IMR-90 (cell line): ENCODE results near the gene SPATA25. TPM values are rescaled to one million over a fixed set of nuclear protein-coding genes. Genes with fewer than 3 reads are reported as not detected.

ENCODE experiments used
- ATAC-seq: fragments of 200-7000 bp; cut with Tn5 transposase; 2 replicates; pipeline ENCODE4 v1.9.1; 2020; ENCODE audit warnings: low read depth, mild to moderate bottlenecking, moderate library complexity
- Bru-seq: library from RNA; stranded (reverse); fragments of 400-500 nt; gene quantifications from one replicate; lab custom pipeline; 2021; lab: Mats Ljungman, UMichigan
- BruChase-seq, 2 experiments: library from RNA; stranded (reverse); fragments of 400-500 nt; gene quantifications; one replicate each; lab custom pipeline; 2021; lab: Mats Ljungman, UMichigan
- BruUV-seq: library from RNA; stranded (reverse); fragments of 400-500 nt; replicated peaks from 2 replicates; lab custom pipeline; 2021; lab: Mats Ljungman, UMichigan
- CTCF ChIA-PET: fragments of 300-600 bp; formaldehyde crosslinking; extraction: SDS; loops from one replicate; lab custom pipeline; 2021; ENCODE audit warnings: antibody characterized with exemption; lab: Yijun Ruan, JAX
- POLR2A ChIA-PET: fragments of 300-600 bp; sonication (Branson Sonifier 250); formaldehyde crosslinking; loops from one replicate; lab custom pipeline; 2022; ENCODE audit warnings: antibody characterized with exemption; ENCODE audit not compliant: unreplicated experiment; lab: Charles Lee
- DNase-seq: peaks from one replicate; pipeline ENCODE4 v3.0.0; 2013
- H2AFZ ChIP-seq: replicated peaks from 2 replicates; pipeline ENCODE3; 2013; ENCODE audit warnings: low read length, mild to moderate bottlenecking; ENCODE audit not compliant: poor library complexity
- H2AK5ac ChIP-seq: 2 replicates; pipeline ENCODE4 v1.6.1; 2013; ENCODE audit warnings: low read depth, low read length, inconsistent platforms
- H2AK9ac ChIP-seq: replicated peaks from 2 replicates; pipeline ENCODE3; 2013; ENCODE audit warnings: mild to moderate bottlenecking, low read depth, low read length, moderate library complexity; ENCODE audit not compliant: poor library complexity
- H2BK120ac ChIP-seq: 2 replicates; pipeline ENCODE4 v1.6.1; 2013; ENCODE audit warnings: low read depth, low read length, inconsistent platforms
- H2BK15ac ChIP-seq: 3 replicates; pipeline ENCODE4 v1.6.1; 2013; ENCODE audit warnings: low read depth, low read length, inconsistent platforms
- H2BK20ac ChIP-seq: 2 replicates; pipeline ENCODE4 v1.6.1; 2013; ENCODE audit warnings: low read depth, mild to moderate bottlenecking, inconsistent platforms, low read length, moderate library complexity
- H2BK5ac ChIP-seq: 2 replicates; pipeline ENCODE4 v1.6.1; 2013; ENCODE audit warnings: mild to moderate bottlenecking, low read depth, low read length, inconsistent platforms; ENCODE audit not compliant: poor library complexity, severe bottlenecking
- H3K14ac ChIP-seq: replicated peaks from 2 replicates; pipeline ENCODE4 v1.6.1; 2013; ENCODE audit warnings: low read depth, low read length, inconsistent platforms
- H3K18ac ChIP-seq: 2 replicates; pipeline ENCODE4 v1.6.1; 2013; ENCODE audit warnings: low read depth, low read length, control low read depth
- H3K23ac ChIP-seq: 2 replicates; pipeline ENCODE4 v1.6.1; 2013; ENCODE audit warnings: low read depth, low read length, inconsistent platforms
- H3K27ac ChIP-seq: 2 replicates; pipeline ENCODE4 v1.5.1; 2013; ENCODE audit warnings: mild to moderate bottlenecking, control low read depth, low read length; ENCODE audit not compliant: insufficient read depth
- H3K27me3 ChIP-seq: 2 replicates; pipeline ENCODE4 v1.6.1; 2013; ENCODE audit warnings: low read length; ENCODE audit not compliant: control insufficient read depth, insufficient read depth
- H3K36me3 ChIP-seq: 2 replicates; pipeline ENCODE4 v1.6.1; 2013; ENCODE audit warnings: low read length, mixed read lengths; ENCODE audit not compliant: control insufficient read depth, insufficient read depth
- H3K4ac ChIP-seq: 2 replicates; pipeline ENCODE4 v1.6.1; 2013; ENCODE audit warnings: low read depth, low read length, inconsistent platforms
- H3K4me1 ChIP-seq: 2 replicates; pipeline ENCODE4 v1.6.1; 2013; ENCODE audit warnings: low read length, mixed read lengths; ENCODE audit not compliant: control insufficient read depth, insufficient read depth
- H3K4me2 ChIP-seq: 2 replicates; pipeline ENCODE4 v1.6.1; 2013; ENCODE audit warnings: low read depth, mild to moderate bottlenecking, control low read depth, low read length, moderate library complexity
- H3K4me3 ChIP-seq: 2 replicates; pipeline ENCODE4 v1.5.1; 2013; ENCODE audit warnings: low read depth, mild to moderate bottlenecking, control low read depth, low read length, moderate library complexity; ENCODE audit not compliant: insufficient read depth
- H3K56ac ChIP-seq: 2 replicates; pipeline ENCODE4 v1.6.1; 2013; ENCODE audit warnings: low read length, inconsistent platforms; ENCODE audit not compliant: insufficient read depth; ENCODE audit errors: extremely low read depth
- H3K79me1 ChIP-seq, 2 experiments: 2 replicates each; pipeline ENCODE4 v1.6.1; 2013; ENCODE audit warnings: low read length in 2 of 2, inconsistent platforms in 1 of 2, low read depth in 1 of 2
- H3K9ac ChIP-seq: 2 replicates; pipeline ENCODE4 v1.6.1; 2013; ENCODE audit warnings: low read depth, low read length, control low read depth
- H3K9me1 ChIP-seq: 2 replicates; pipeline ENCODE4 v1.6.1; 2013; ENCODE audit warnings: low read length, inconsistent platforms; ENCODE audit not compliant: insufficient read depth
- H3K9me3 ChIP-seq: 2 replicates; pipeline ENCODE4 v1.6.1; 2013; ENCODE audit warnings: low read length; ENCODE audit not compliant: control insufficient read depth, insufficient read depth
- H4K20me1 ChIP-seq: 2 replicates; pipeline ENCODE4 v1.6.1; 2013; ENCODE audit warnings: low read length, inconsistent platforms; ENCODE audit not compliant: insufficient read depth
- H4K5ac ChIP-seq: 2 replicates; pipeline ENCODE4 v1.6.1; 2013; ENCODE audit warnings: mild to moderate bottlenecking, low read depth, low read length, control low read depth
- H4K8ac ChIP-seq, 2 experiments: 2 replicates each; pipeline ENCODE4 v1.6.1; 2013; ENCODE audit warnings: low read depth in 2 of 2, low read length in 2 of 2, control low read depth in 1 of 2, inconsistent platforms in 1 of 2
- H4K91ac ChIP-seq: 2 replicates; pipeline ENCODE4 v1.6.1; 2013; ENCODE audit warnings: low read depth, low read length, inconsistent platforms; ENCODE audit not compliant: insufficient read depth
- BHLHE40 ChIP-seq: fragments of 150-350 bp; IDR thresholded peaks from 2 replicates; pipeline ENCODE4 v1.6.1; 2016; ENCODE audit warnings: mild to moderate bottlenecking, low read depth, low read length
- CHD1 ChIP-seq: IDR thresholded peaks from 2 replicates; pipeline ENCODE4 v1.6.1; 2012; ENCODE audit warnings: low read depth, low read length, improper control_type of control experiment
- FOS ChIP-seq: fragments of 150-350 bp; IDR thresholded peaks from 2 replicates; pipeline ENCODE4 v1.6.1; 2016; ENCODE audit warnings: low read depth, low read length
- MAFK ChIP-seq: IDR thresholded peaks from 2 replicates; pipeline ENCODE4 v1.6.1; 2012; ENCODE audit warnings: low read depth, low read length, improper control_type of control experiment
- MAZ ChIP-seq: IDR thresholded peaks from 2 replicates; pipeline ENCODE4 v1.6.1; 2012; ENCODE audit warnings: low read depth, mild to moderate bottlenecking, low read length, improper control_type of control experiment, moderate library complexity, borderline replicate concordance
- MXI1 ChIP-seq: IDR thresholded peaks from 2 replicates; pipeline ENCODE4 v1.6.1; 2012; ENCODE audit warnings: low read depth, mild to moderate bottlenecking, low read length, moderate library complexity, borderline replicate concordance
- NFE2L2 ChIP-seq: fragments of 150-350 bp; IDR thresholded peaks from 2 replicates; pipeline ENCODE4 v1.6.1; 2016; ENCODE audit warnings: low read depth, mild to moderate bottlenecking, low read length
- POLR2A ChIP-seq: IDR thresholded peaks from 2 replicates; pipeline ENCODE4 v1.6.1; 2012; ENCODE audit warnings: mild to moderate bottlenecking, low read depth, low read length
- RAD21 ChIP-seq: IDR thresholded peaks from 2 replicates; pipeline ENCODE4 v1.6.1; 2012; ENCODE audit warnings: low read length, improper control_type of control experiment
- RCOR1 ChIP-seq: IDR thresholded peaks from 2 replicates; pipeline ENCODE4 v1.6.1; 2012; ENCODE audit warnings: mild to moderate bottlenecking, low read length, improper control_type of control experiment; ENCODE audit not compliant: insufficient replicate concordance
- RFX5 ChIP-seq: IDR thresholded peaks from 2 replicates; pipeline ENCODE4 v1.8.0; 2012; ENCODE audit warnings: low read depth, mild to moderate bottlenecking, low read length, moderate library complexity
- SMC3 ChIP-seq: fragments of 150-350 bp; IDR thresholded peaks from 2 replicates; pipeline ENCODE4 v1.6.1; 2016; ENCODE audit warnings: low read depth, mild to moderate bottlenecking, antibody characterized with exemption, low read length, moderate library complexity
- WGBS, 2 experiments: methylation state at CpG; one replicate each; pipeline versions ENCODE4 v1.1.5 to v1.1.7; 2013; ENCODE audit warnings: missing lambda C conversion rate in 2 of 2; ENCODE audit not compliant: insufficient read length in 1 of 2; ENCODE audit errors: extremely low coverage in 2 of 2; 5-methylcytosine and 5-hydroxymethylcytosine counted together
- dilution Hi-C: fragments of 300-500 bp; cut with HindIII; formaldehyde crosslinking; loops from one replicate; pipeline ENCODE4 v1.14.3; 2018; ENCODE audit warnings: low sequenced_read_pairs; ENCODE audit not compliant: unreplicated experiment
- in situ Hi-C: fragments of 300-500 bp; cut with MboI; formaldehyde crosslinking; loops from 3 replicates; pipeline ENCODE4 v1.14.3; 2019; ENCODE audit warnings: low sequenced_read_pairs, inconsistent platforms, mixed read lengths
- intact Hi-C: fragments of 100-400 bp; cut with micrococcal nuclease; formaldehyde crosslinking; loops from 2 replicates; pipeline ENCODE4 v1.10.0; 2022
- long read RNA-seq: library from polyadenylated mRNA; unstranded; transcript quantifications from one replicate; pipeline ENCODE4 v2.0.0, GENCODE V29; 2021; ENCODE audit not compliant: unreplicated experiment
- polyA plus RNA-seq, 3 experiments: library from polyadenylated mRNA; depleted of rRNA; stranded (reverse); fragments of >200 nt; gene quantifications; 2 replicates each; pipeline ENCODE4 v1.2.3, GENCODE V29; 2012; ENCODE audit warnings: low replicate concordance in 1 of 3
- total RNA-seq: library from RNA; depleted of rRNA; stranded (reverse); fragments of >200 nt; gene quantifications from 2 replicates; pipeline ENCODE4 v1.2.3, GENCODE V29; 2012; rRNA removed
- TF ChIP-seq, protein P1 (sequence below): conservative IDR thresholded peaks from 2 replicates; pipeline ENCODE4 v1.5.1; 2012; ENCODE audit warnings: mild to moderate bottlenecking, low read depth, low read length, improper control_type of control experiment
- TF ChIP-seq, protein P2 (sequence below): fragments of 150-350 bp; IDR thresholded peaks from 2 replicates; pipeline ENCODE4 v1.6.1; 2017; ENCODE audit warnings: mild to moderate bottlenecking, antibody characterized with exemption, low read length, low read depth
- TF ChIP-seq, protein P3 (sequence below): fragments of 150-350 bp; IDR thresholded peaks from 2 replicates; pipeline ENCODE4 v1.6.1; 2016; ENCODE audit warnings: low read depth, mild to moderate bottlenecking, low read length, moderate library complexity, borderline replicate concordance

Gene SPATA25
- total RNA-seq, result 0.18 TPM in 1 of 2 replicates, not detected in the other
- 0.36 and 1.0 TPM in 2 replicates for polyA plus RNA-seq (2012; rRNA removed)
- 0.19 and 0.57 TPM in 2 replicates for polyA plus RNA-seq (2012; cell fraction: cytosol; rRNA removed)
- polyA plus RNA-seq (2012; cell fraction: nucleus; rRNA removed; ENCODE audit: low replicate concordance), result 2.2 and 4.8 TPM in 2 replicates
- percentile 57 among the genes with signal in this experiment for Bru-seq, nascent RNA
- BruChase-seq, experiment 1, labeled RNA remaining after a 6-hour chase, result percentile 78 among the genes with signal in this experiment
- BruChase-seq, experiment 2, labeled RNA remaining after a 2-hour chase, result percentile 64 among the genes with signal in this experiment
- long read RNA-seq, partial matches to known transcripts, result 0 of 1 reads
- long read RNA-seq, other reads (novel, unspliced or antisense), result 1 of 1 reads

DNA sequence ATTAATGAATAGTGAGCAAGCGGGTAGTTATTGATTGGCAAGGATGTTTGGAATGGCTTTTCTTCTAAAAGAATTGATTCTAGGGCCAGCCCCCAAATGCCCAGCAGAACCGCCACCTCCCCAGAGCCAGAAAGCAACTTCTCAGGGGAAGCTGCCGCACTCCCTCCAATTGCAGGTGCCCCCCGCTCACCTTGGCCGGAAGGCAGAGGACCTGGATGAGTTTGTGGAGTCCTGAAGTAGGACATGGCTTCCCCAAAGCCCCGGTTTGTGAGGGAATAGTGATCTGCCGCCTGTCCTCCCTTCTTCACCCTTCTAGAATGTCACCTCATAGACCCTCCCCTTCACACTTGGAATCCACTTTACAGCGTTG, at the start of gene SPATA25:
Gene SPATA25, minus strand, starts transcription at position 277 of the 370 bp plus-strand sequence. Its CDS starts 32 bp downstream, at position 245.
- Histone ChIP-seq H3K18ac (no peak within 1 kb of the TSS), H3K9me1 (peaks cover 5% of the 10 kb centered on the region), H3K4me1 (peaks cover 5% of the 10 kb centered on the region; the same call in 1 of the 2 replicates), H3K4me2 (no peak within 1 kb of the TSS), H4K20me1 (peaks cover 3% of the 10 kb centered on the region; the same call in 1 of the 2 replicates), H2AK9ac (no peak within 1 kb of the TSS), H3K4me3 (no peak within 1 kb of the TSS), H3K14ac (no peak within 1 kb of the TSS), H2BK5ac (no peak within 1 kb of the TSS), H3K27me3 (no peaks in the 10 kb centered on the region), H2BK15ac (no peak within 1 kb of the TSS), H3K23ac (no peak within 1 kb of the TSS), H3K9me3 (no peaks in the 10 kb centered on the region), H3K4ac (no peak within 1 kb of the TSS), H3K56ac (no peak within 1 kb of the TSS), H2BK120ac (no peak within 1 kb of the TSS), H3K79me1 (peaks cover 10 to 63% of the 10 kb centered on the region in 2 experiments; a peak in 3 of 4 replicates), H2AFZ (no peak within 1 kb of the TSS), H4K91ac (no peak within 1 kb of the TSS), H4K5ac (no peak within 1 kb of the TSS), H2BK20ac (no peak within 1 kb of the TSS), H2AK5ac (no peak within 1 kb of the TSS), H3K36me3 (peaks cover 26% of the 10 kb centered on the region), H3K27ac (no peak within 1 kb of the TSS), H3K9ac (no peak within 1 kb of the TSS), H4K8ac (no peak within 1 kb of the TSS)
- POLR2A ChIA-PET, result no interaction called here
- TF ChIP-seq MXI1 (no peak), POLR2A (no peak), MAZ (no peak), FOS (no peak), RCOR1 (no peak), RAD21 (no peak), NFE2L2 (no peak), MAFK (no peak), BHLHE40 (no peak), SMC3 (no peak), CHD1 (no peak), RFX5 (no peak)
- TF ChIP-seq, protein P1, sequence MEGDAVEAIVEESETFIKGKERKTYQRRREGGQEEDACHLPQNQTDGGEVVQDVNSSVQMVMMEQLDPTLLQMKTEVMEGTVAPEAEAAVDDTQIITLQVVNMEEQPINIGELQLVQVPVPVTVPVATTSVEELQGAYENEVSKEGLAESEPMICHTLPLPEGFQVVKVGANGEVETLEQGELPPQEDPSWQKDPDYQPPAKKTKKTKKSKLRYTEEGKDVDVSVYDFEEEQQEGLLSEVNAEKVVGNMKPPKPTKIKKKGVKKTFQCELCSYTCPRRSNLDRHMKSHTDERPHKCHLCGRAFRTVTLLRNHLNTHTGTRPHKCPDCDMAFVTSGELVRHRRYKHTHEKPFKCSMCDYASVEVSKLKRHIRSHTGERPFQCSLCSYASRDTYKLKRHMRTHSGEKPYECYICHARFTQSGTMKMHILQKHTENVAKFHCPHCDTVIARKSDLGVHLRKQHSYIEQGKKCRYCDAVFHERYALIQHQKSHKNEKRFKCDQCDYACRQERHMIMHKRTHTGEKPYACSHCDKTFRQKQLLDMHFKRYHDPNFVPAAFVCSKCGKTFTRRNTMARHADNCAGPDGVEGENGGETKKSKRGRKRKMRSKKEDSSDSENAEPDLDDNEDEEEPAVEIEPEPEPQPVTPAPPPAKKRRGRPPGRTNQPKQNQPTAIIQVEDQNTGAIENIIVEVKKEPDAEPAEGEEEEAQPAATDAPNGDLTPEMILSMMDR, result no peak
- TF ChIP-seq, protein P2, sequence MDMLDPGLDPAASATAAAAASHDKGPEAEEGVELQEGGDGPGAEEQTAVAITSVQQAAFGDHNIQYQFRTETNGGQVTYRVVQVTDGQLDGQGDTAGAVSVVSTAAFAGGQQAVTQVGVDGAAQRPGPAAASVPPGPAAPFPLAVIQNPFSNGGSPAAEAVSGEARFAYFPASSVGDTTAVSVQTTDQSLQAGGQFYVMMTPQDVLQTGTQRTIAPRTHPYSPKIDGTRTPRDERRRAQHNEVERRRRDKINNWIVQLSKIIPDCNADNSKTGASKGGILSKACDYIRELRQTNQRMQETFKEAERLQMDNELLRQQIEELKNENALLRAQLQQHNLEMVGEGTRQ, result no peak
- TF ChIP-seq, protein P3, sequence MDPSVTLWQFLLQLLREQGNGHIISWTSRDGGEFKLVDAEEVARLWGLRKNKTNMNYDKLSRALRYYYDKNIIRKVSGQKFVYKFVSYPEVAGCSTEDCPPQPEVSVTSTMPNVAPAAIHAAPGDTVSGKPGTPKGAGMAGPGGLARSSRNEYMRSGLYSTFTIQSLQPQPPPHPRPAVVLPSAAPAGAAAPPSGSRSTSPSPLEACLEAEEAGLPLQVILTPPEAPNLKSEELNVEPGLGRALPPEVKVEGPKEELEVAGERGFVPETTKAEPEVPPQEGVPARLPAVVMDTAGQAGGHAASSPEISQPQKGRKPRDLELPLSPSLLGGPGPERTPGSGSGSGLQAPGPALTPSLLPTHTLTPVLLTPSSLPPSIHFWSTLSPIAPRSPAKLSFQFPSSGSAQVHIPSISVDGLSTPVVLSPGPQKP, result no peak
- dilution Hi-C loops, result no loop called here
- no peak for ATAC-seq
- CTCF ChIA-PET, result no interaction called here
- no TSS peak for BruUV-seq
- DNase-seq, result no peak
- in situ Hi-C loops, result no loop called here
- no CpG with 5 or more reads among the region's 8 CpGs for WGBS, 2 experiments
- intact Hi-C loops, result no loop called here
